ENCODE results near the gene MORN4.
"Not testable (repeated sequence)": the region's sequence is repeated elsewhere in the genome, so short reads cannot be mapped to it uniquely, and the experiment has no call there.

The MORN4 gene

DNA sequence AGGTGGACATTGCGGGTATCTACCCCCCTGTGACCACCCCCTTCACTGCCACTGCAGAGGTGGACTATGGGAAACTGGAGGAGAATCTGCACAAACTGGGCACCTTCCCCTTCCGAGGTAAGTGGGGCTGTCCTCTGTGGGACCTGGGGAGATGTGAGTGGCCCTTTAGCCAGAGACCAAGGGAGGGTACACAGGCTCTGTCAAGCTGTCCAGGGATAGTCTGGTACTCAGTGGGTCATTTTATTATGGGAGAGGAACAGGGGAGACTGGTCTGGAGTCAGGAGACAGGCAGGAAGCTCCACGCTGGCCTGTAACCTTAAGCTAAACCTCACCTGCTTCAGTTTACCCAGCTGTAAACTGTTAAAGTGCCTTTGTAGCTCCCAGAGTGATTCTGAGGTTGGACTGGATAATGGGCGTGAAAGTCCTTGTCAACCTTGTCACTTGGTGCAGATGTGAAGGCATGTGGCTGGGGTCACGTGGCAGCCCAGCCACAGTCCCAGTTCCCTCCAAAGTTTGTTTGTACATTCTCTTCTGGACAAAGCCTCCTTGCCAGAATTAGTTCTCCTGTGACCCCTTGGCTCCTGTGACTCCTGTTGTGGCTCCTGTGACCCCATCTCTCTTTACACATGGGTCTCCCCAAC, 48.4 kb downstream of the MORN4 start:
- Histone ChIP-seq H3K36me3 (ENCODE audit: control insufficient read depth in 2 of 2, insufficient read depth in 2 of 2, low read length in 2 of 2) (no peaks in the 10 kb centered on the region), H3K27me3 (ENCODE audit: control insufficient read depth in 2 of 2, insufficient read depth in 2 of 2, low read length in 2 of 2) (no peaks in the 10 kb centered on the region), H3K9me3 (ENCODE audit: control insufficient read depth in 2 of 2, low read length in 2 of 2) (no peaks in the 10 kb centered on the region), H3K27ac (ENCODE audit: low read depth in 2 of 2, low read length in 2 of 2) (no peak overlapping the region), H3K4me3 (ENCODE audit: low read length in 2 of 2) (no peak overlapping the region), H3K9ac (ENCODE audit: low read depth in 1 of 2, low read length in 2 of 2) (no peak overlapping the region), H3K4me1 (ENCODE audit: control insufficient read depth in 2 of 2, insufficient read depth in 2 of 2, low read length in 2 of 2) (no peaks in the 10 kb centered on the region)

DNA sequence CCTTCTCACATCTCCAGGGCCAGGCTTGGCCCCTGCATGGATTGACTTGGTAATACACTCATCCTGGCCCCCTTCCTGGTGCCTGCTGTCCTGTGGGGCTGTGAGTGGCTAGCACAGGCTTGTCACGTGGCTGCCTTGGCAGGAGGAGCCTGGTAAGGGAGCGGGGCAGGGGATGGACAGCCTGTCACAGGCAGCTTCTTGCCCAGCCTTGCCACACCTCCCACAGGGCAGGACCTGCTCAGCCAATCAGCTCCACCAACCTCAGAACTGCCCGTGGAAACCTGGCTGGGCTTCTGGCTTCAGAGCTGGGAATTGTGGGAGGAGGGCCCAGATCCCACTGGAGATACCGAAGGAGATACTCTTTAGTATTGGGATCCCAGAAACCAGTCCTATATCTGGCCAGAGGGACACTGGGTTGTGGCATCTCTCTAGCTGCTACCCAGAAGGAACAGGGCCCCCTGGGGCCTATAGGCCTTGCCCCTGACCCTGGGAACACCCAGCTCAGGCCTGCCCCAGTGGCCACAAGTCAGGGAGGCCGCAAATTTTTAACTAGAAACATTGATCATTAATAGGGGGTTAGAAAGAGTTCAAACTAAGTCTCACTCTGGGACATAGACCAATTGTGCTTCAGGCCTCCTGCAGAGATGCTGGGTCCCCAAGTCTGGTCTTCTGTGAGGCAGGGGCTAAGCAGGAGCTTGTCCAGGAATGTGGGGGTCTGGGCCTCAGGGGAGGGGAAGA, 49.1 kb downstream of the MORN4 start, which contains the start of gene HOGA1:
Gene HOGA1, plus strand, starts transcription at position 330 of the 738 bp plus-strand sequence. Its CDS starts 315 bp downstream, at position 645.
- Histone ChIP-seq H3K4me1 (ENCODE audit: control insufficient read depth in 2 of 2, insufficient read depth in 2 of 2, low read length in 2 of 2) (no peaks in the 10 kb centered on the region), H3K27ac (ENCODE audit: low read depth in 2 of 2, low read length in 2 of 2) (no peak within 1 kb of the TSS)

DNA sequence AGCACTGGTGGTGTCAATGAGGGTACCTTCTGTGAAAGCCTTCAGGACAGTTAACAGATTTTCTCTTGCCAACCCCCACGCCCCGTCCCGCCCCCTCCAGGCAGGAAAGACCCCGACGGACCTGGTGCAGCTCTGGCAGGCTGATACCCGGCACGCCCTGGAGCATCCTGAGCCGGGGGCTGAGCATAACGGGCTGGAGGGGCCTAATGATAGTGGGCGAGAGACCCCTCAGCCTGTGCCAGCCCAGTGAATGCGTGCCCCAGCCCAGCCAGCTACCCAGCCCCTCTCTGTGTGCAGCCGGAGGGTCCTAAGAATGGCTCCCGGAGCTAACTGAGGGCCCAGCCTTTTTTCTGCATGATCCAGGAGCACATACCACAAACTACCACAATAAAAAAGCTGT, 49.8 kb downstream of the MORN4 start:
- H3K9ac ChIP-seq (ENCODE audit: low read depth in 1 of 2, low read length in 2 of 2), result no peak overlapping the region
- no peaks in the 10 kb centered on the region for H3K27me3 ChIP-seq (ENCODE audit: control insufficient read depth in 2 of 2, insufficient read depth in 2 of 2, low read length in 2 of 2)
- H3K4me3 ChIP-seq (ENCODE audit: low read length in 2 of 2), result no peak overlapping the region
- H3K4me1 ChIP-seq (ENCODE audit: control insufficient read depth in 2 of 2, insufficient read depth in 2 of 2, low read length in 2 of 2), result no peaks in the 10 kb centered on the region
- no peaks in the 10 kb centered on the region for H3K36me3 ChIP-seq (ENCODE audit: control insufficient read depth in 2 of 2, insufficient read depth in 2 of 2, low read length in 2 of 2)
- H3K27ac ChIP-seq (ENCODE audit: low read depth in 2 of 2, low read length in 2 of 2), result no peak overlapping the region
- H3K9me3 ChIP-seq (ENCODE audit: control insufficient read depth in 2 of 2, low read length in 2 of 2), result no peaks in the 10 kb centered on the region

More for the DNA sequence above, 49.1 kb downstream of the MORN4 start, which contains the start of gene HOGA1:
- no peaks in the 10 kb centered on the region for H3K9me3 ChIP-seq (ENCODE audit: control insufficient read depth in 2 of 2, low read length in 2 of 2)
- no peak within 1 kb of the TSS for H3K9ac ChIP-seq (ENCODE audit: low read depth in 1 of 2, low read length in 2 of 2)
- no peaks in the 10 kb centered on the region for H3K27me3 ChIP-seq (ENCODE audit: control insufficient read depth in 2 of 2, insufficient read depth in 2 of 2, low read length in 2 of 2)
- no peak within 1 kb of the TSS for H3K4me3 ChIP-seq (ENCODE audit: low read length in 2 of 2)
- H3K36me3 ChIP-seq (ENCODE audit: control insufficient read depth in 2 of 2, insufficient read depth in 2 of 2, low read length in 2 of 2), result no peaks in the 10 kb centered on the region

DNA sequence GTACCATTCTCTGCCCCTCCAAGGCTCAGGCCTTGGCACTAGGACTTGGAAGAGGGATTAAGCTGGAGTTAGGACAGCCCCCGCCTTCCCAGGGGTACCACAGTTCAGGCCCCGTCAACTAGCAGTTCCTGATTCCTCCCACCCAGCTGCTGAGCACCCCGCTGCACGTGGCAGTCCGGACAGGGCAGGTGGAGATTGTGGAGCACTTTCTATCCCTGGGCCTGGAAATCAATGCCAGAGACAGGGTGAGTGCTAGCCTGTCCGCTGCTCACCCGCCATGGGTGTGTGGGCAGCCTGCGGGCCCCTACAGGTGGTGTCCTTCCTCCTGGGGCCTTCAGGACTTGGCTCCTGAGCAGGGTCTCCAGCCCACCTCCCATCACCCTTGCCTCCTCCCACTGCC, 51.1 kb downstream of the MORN4 start:
- H3K4me3 ChIP-seq (ENCODE audit: low read length in 2 of 2), result no peak overlapping the region
- H3K27ac ChIP-seq (ENCODE audit: low read depth in 2 of 2, low read length in 2 of 2), result no peak overlapping the region
- no peaks in the 10 kb centered on the region for H3K27me3 ChIP-seq (ENCODE audit: control insufficient read depth in 2 of 2, insufficient read depth in 2 of 2, low read length in 2 of 2)
- H3K36me3 ChIP-seq (ENCODE audit: control insufficient read depth in 2 of 2, insufficient read depth in 2 of 2, low read length in 2 of 2), result no peaks in the 10 kb centered on the region
- no peaks in the 10 kb centered on the region for H3K4me1 ChIP-seq (ENCODE audit: control insufficient read depth in 2 of 2, insufficient read depth in 2 of 2, low read length in 2 of 2)
- no peak overlapping the region for H3K9ac ChIP-seq (ENCODE audit: low read depth in 1 of 2, low read length in 2 of 2)
- no peaks in the 10 kb centered on the region for H3K9me3 ChIP-seq (ENCODE audit: control insufficient read depth in 2 of 2, low read length in 2 of 2)

DNA sequence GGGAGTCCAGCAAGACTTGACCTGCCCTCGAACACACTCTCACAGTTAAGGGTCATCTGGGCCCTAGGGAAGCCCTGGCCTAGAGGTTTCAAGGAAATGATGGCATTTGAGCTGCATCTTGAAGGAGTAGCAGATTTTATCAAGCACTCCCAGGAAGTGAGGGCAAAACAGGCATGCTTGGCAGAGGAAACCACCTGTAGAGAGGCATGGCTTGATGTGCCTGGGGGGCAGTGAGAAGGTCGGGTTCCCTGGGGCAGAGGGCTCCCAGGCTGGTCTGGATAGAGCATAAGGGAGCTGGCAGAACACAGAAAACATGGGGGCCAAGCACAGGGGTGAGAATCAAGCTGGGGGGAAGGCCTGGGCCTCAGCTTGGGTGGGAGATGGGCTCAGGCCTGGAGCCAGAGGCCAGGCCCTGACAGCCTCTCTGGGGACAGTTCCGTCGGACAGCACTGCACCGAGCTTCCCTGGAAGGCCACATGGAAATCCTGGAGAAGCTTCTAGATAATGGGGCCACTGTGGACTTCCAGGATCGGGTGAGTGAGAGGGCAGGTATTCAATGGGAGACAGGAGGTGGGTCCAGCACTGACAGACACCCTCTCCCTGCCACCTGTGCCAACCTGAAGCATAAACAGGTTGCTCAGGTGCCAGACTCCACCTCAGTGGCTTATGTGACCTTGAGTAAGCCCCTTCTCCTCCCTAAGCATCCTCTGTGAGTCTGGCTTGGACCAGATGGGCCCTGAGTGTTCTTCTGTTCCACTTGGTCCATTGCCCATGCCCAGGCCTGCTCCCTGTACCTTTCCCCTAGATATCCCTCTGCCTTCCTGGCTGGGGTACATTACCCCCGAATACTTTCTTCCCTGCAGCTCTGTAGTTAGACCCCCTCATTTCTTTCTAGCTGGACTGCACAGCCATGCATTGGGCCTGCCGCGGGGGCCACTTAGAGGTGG, 52.6 kb downstream of the MORN4 start:
- H3K27ac ChIP-seq (ENCODE audit: low read depth in 2 of 2, low read length in 2 of 2), result no peak overlapping the region
- no peaks in the 10 kb centered on the region for H3K4me1 ChIP-seq (ENCODE audit: control insufficient read depth in 2 of 2, insufficient read depth in 2 of 2, low read length in 2 of 2)
- H3K9ac ChIP-seq (ENCODE audit: low read depth in 1 of 2, low read length in 2 of 2), result no peak overlapping the region
- no peaks in the 10 kb centered on the region for H3K9me3 ChIP-seq (ENCODE audit: control insufficient read depth in 2 of 2, low read length in 2 of 2)
- no peaks in the 10 kb centered on the region for H3K27me3 ChIP-seq (ENCODE audit: control insufficient read depth in 2 of 2, insufficient read depth in 2 of 2, low read length in 2 of 2)
- H3K36me3 ChIP-seq (ENCODE audit: control insufficient read depth in 2 of 2, insufficient read depth in 2 of 2, low read length in 2 of 2), result no peaks in the 10 kb centered on the region
- H3K4me3 ChIP-seq (ENCODE audit: low read length in 2 of 2), result no peak overlapping the region

DNA sequence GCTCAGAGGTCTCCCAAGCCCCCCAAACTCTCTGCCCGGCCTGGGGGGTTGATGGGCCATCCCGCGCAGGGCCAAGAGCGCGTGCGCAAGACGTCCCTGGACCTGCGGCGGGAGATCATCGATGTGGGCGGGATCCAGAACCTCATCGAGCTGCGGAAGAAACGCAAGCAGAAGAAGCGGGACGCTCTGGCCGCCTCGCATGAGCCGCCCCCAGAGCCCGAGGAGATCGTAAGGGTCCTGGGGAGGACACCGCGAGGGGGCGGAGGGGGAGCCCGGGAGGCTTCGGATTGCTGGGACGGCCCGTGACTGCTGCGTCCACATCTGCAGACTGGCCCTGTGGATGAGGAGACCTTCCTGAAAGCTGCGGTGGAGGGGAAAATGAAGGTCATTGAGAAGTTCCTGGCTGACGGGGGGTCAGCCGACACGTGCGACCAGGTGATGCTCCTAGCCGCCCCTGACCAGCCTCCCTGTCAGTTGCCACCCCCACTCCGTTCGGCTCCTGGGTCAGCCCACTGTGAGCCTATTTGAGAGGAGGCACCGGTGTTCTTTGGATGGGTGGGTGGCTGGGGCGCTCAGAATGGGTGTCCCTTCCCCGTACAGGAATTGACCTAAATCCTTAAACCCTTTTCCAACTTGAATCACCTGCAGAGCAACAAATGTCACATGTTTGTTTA, 55.0 kb downstream of the MORN4 start:
- H3K27me3 ChIP-seq (ENCODE audit: control insufficient read depth in 2 of 2, insufficient read depth in 2 of 2, low read length in 2 of 2), result no peaks in the 10 kb centered on the region
- no peaks in the 10 kb centered on the region for H3K9me3 ChIP-seq (ENCODE audit: control insufficient read depth in 2 of 2, low read length in 2 of 2)
- H3K9ac ChIP-seq (ENCODE audit: low read depth in 1 of 2, low read length in 2 of 2), result no peak overlapping the region
- H3K36me3 ChIP-seq (ENCODE audit: control insufficient read depth in 2 of 2, insufficient read depth in 2 of 2, low read length in 2 of 2), result no peaks in the 10 kb centered on the region
- H3K4me1 ChIP-seq (ENCODE audit: control insufficient read depth in 2 of 2, insufficient read depth in 2 of 2, low read length in 2 of 2), result no peaks in the 10 kb centered on the region
- no peak overlapping the region for H3K27ac ChIP-seq (ENCODE audit: low read depth in 2 of 2, low read length in 2 of 2)
- no peak overlapping the region for H3K4me3 ChIP-seq (ENCODE audit: low read length in 2 of 2)

DNA sequence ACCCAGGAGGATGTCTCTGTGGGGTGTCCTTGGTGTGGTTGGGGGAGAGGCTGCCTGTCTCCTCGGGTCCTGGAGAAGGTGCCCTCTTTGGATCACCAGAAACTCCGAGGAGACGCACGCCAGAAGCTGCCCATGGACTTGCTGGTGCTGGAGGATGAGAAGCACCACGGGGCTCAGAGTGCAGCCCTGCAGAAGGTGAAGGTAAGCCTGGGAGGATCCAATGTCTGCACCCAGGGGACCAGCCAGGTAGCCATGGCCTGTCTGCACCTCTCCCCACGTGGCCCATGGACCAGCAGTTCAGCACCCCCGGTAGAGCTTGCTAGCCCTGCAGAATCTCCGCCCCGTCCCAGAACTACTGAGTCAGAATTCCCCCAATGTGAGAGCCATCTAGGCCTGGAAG, 55.6 kb downstream of the MORN4 start:
- H3K4me3 ChIP-seq (ENCODE audit: low read length in 2 of 2), result no peak overlapping the region

DNA sequence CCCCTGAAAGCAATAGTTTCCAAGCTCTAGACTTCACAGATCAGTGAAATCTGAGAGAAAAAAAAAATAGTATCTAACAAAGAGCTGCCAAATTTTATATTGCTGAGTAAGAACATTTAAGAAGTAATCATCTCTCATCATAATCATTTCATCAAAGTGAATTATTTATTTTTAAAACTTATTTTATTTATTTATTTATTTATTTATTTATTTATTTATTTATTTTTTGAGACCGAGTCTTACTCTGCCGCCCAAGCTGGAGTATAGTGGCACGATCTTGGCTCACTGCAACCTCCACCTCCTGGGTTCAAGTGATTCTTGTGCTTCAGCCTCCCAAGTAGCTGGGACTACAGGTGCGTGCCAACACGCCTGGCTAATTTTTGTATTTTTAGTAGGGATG, 56.8 kb downstream of the MORN4 start:
- not testable (repeated sequence) for H3K27ac ChIP-seq (ENCODE audit: low read depth in 2 of 2, low read length in 2 of 2); H3K9ac ChIP-seq (ENCODE audit: low read depth in 1 of 2, low read length in 2 of 2); H3K9me3 ChIP-seq (ENCODE audit: control insufficient read depth in 2 of 2, low read length in 2 of 2); H3K4me1 ChIP-seq (ENCODE audit: control insufficient read depth in 2 of 2, insufficient read depth in 2 of 2, low read length in 2 of 2); H3K27me3 ChIP-seq (ENCODE audit: control insufficient read depth in 2 of 2, insufficient read depth in 2 of 2, low read length in 2 of 2); H3K4me3 ChIP-seq (ENCODE audit: low read length in 2 of 2); H3K36me3 ChIP-seq (ENCODE audit: control insufficient read depth in 2 of 2, insufficient read depth in 2 of 2, low read length in 2 of 2)

More for the DNA sequence above, 55.6 kb downstream of the MORN4 start:
- Histone ChIP-seq H3K27ac (ENCODE audit: low read depth in 2 of 2, low read length in 2 of 2) (no peak overlapping the region), H3K4me1 (ENCODE audit: control insufficient read depth in 2 of 2, insufficient read depth in 2 of 2, low read length in 2 of 2) (no peaks in the 10 kb centered on the region), H3K9ac (ENCODE audit: low read depth in 1 of 2, low read length in 2 of 2) (no peak overlapping the region), H3K36me3 (ENCODE audit: control insufficient read depth in 2 of 2, insufficient read depth in 2 of 2, low read length in 2 of 2) (no peaks in the 10 kb centered on the region), H3K9me3 (ENCODE audit: control insufficient read depth in 2 of 2, low read length in 2 of 2) (no peaks in the 10 kb centered on the region), H3K27me3 (ENCODE audit: control insufficient read depth in 2 of 2, insufficient read depth in 2 of 2, low read length in 2 of 2) (no peaks in the 10 kb centered on the region)

DNA sequence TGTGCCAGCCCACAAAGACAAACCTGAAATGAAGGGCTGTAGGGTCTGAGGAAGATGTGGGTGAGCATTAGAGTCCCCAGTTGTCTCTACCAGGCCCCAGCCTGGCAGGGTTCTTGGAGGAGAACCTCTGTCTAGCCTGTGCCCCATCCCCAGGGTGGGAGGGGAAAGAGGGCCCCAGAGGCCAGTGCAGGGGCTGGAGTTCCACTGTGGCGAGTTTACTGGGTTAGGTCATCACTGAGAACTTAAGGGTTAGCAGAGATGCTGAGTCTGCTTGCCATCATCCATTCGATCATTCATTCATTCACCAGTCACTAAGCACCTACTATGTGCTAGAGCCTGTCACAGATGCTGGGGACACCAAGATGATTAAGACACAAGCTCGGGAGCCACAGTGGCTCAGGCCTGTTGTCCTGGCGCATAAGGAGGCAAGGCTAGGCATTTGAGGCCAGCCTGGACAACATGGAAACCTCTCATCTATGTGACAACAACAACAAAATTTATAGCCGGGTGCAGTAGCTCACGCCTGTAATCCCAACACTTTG, 58.1 kb downstream of the MORN4 start:
- Histone ChIP-seq H3K27ac (ENCODE audit: low read depth in 2 of 2, low read length in 2 of 2) (no peak overlapping the region), H3K36me3 (ENCODE audit: control insufficient read depth in 2 of 2, insufficient read depth in 2 of 2, low read length in 2 of 2) (no peaks in the 10 kb centered on the region), H3K9ac (ENCODE audit: low read depth in 1 of 2, low read length in 2 of 2) (no peak overlapping the region), H3K9me3 (ENCODE audit: control insufficient read depth in 2 of 2, low read length in 2 of 2) (no peaks in the 10 kb centered on the region), H3K4me1 (ENCODE audit: control insufficient read depth in 2 of 2, insufficient read depth in 2 of 2, low read length in 2 of 2) (peaks cover 0 to 3% of the 10 kb centered on the region in 2 donors), H3K27me3 (ENCODE audit: control insufficient read depth in 2 of 2, insufficient read depth in 2 of 2, low read length in 2 of 2) (no peaks in the 10 kb centered on the region), H3K4me3 (ENCODE audit: low read length in 2 of 2) (no peak overlapping the region)

Measured in mucosa of rectum (tissue), 2 donors.